Activated CD8-positive, alpha-beta T cell treated with anti-CD3 and anti-CD28 coated beads for 36 hours (primary cell): ENCODE measurements around the gene GGT5. TPM values are rescaled to one million over a fixed set of nuclear protein-coding genes. Genes with fewer than 3 reads are reported as not detected.

ENCODE experiments used
- total RNA-seq, 2 experiments: library from RNA; stranded (reverse); gene quantifications; one replicate each; pipeline ENCODE4 v1.2.3, GENCODE V29; 2021

Gene GGT5
- total RNA-seq, 2 experiments from 2014 or later, result not detected

Other genes with a start within 250 kb of the GGT5 start
- not detected for gene GSTT4, start 239.6 kb downstream of the GGT5 start, total RNA-seq
- gene CABIN1, start 233.8 kb downstream of the GGT5 start, total RNA-seq, result 100 to 1,000 TPM; 118 to 125 TPM
- under 1 TPM; 0.65 to 0.95 TPM for gene SUSD2, start 63.6 kb downstream of the GGT5 start, total RNA-seq
- gene SPECC1L, start 25.7 kb upstream of the GGT5 start, total RNA-seq, result 10 to 100 TPM; 38.9 to 39.0 TPM
- gene ADORA2A, start 182.5 kb upstream of the GGT5 start, total RNA-seq, result 10 to 100 TPM; 41.4 to 42.9 TPM